ENCODE data around the gene KCNJ2. TPM values are rescaled to one million over a fixed set of nuclear protein-coding genes. Genes with fewer than 3 reads are reported as not detected.

The KCNJ2 gene
- total RNA-seq, 1 experiment from 2014 or later, result not detected

DNA sequence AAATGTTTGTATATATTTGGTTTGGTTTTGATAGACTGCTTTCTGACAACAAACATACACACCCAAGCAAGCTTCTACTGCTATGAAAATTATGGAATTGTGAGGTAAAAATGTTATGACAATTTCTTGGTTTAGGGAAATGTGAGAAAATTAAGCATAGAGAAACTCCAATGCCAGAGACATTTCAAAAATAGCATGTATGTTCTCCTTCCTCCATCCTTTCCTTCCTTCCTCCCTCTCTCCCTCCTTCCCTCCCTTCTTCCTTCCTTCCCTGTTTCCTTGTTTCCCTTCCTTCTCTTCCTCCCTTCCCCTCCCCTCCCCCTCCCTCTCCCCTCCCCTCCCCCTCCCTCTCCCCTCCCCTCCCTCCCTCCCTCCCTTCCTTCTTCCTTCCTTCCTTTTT lies 14.9 kb downstream of the KCNJ2 start (continued):
- TF ChIP-seq, protein P1, sequence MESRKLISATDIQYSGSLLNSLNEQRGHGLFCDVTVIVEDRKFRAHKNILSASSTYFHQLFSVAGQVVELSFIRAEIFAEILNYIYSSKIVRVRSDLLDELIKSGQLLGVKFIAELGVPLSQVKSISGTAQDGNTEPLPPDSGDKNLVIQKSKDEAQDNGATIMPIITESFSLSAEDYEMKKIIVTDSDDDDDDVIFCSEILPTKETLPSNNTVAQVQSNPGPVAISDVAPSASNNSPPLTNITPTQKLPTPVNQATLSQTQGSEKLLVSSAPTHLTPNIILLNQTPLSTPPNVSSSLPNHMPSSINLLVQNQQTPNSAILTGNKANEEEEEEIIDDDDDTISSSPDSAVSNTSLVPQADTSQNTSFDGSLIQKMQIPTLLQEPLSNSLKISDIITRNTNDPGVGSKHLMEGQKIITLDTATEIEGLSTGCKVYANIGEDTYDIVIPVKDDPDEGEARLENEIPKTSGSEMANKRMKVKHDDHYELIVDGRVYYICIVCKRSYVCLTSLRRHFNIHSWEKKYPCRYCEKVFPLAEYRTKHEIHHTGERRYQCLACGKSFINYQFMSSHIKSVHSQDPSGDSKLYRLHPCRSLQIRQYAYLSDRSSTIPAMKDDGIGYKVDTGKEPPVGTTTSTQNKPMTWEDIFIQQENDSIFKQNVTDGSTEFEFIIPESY (IDR thresholded peaks at IDR 0.05; ENCODE audit: extremely low read depth, insufficient replicate concordance, low read length), result no peak
- TF ChIP-seq FOSL1 (IDR thresholded peaks at IDR 0.05; ENCODE audit: low read depth), result no peak
- no peak for TF ChIP-seq EZH2phosphoT487 (IDR thresholded peaks at IDR 0.05; ENCODE audit: borderline replicate concordance)
- TF ChIP-seq POLR2A (IDR thresholded peaks at IDR 0.05; ENCODE audit: borderline replicate concordance, extremely low read depth, insufficient read depth, insufficient read length), result no peak
- TF ChIP-seq EGR1 (IDR thresholded peaks at IDR 0.05; ENCODE audit: low read depth), result no peak
- TF ChIP-seq SP1 (IDR thresholded peaks at IDR 0.05; ENCODE audit: low read depth), result no peak

DNA sequence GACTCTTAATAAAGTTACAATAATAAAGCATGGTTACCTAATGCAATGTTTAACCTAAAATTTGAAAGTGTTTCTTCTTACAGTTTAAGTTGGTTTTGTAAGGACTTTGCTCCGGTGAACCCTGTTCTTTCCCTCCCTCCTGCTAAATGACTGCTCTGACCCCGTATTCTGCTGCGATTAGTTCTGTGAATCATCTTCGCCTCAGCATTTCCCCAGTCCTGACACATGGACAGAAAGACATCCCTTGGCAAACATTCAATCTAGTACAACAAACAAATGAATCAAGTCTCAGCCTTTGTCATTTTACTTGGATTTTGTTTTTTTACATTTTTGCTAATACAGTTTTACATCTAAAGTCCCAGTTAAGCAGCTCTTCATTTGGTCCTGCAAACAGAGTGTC lies 15.4 kb downstream of the KCNJ2 start:
- Histone ChIP-seq H3K79me2 (ENCODE audit: insufficient read depth, low read length) (no peaks in the 10 kb centered on the region), H3K9ac (ENCODE audit: low read length) (no peak overlapping the region), H3K4me2 (ENCODE audit: low read length) (no peak overlapping the region), H4K20me1 (ENCODE audit: insufficient read depth) (no peaks in the 10 kb centered on the region), H3K4me3 (replicated peaks in 1 of 2; ENCODE audit: low read depth in 1 of 2, low read length in 2 of 2) (no peak overlapping the region), H2AFZ (ENCODE audit: low read depth, low read length, poor library complexity, severe bottlenecking) (no peak overlapping the region), H3K9me3 (ENCODE audit: control insufficient read depth in 1 of 2, insufficient read depth in 1 of 2, low read depth in 1 of 2, low read length in 2 of 2) (peaks cover 8% of the 10 kb centered on the region in 2 experiments; a peak in 2 of 4 replicates), H3K36me3 (ENCODE audit: control insufficient read depth in 1 of 2, insufficient read depth in 2 of 2, low read length in 2 of 2) (no peaks in the 10 kb centered on the region), H3K4me1 (ENCODE audit: control insufficient read depth in 1 of 2, insufficient read depth in 2 of 2, low read length in 2 of 2) (no peaks in the 10 kb centered on the region), H3K27me3 (ENCODE audit: insufficient read depth, low read length) (no peaks in the 10 kb centered on the region), H3K9me2 (ENCODE audit: insufficient read depth) (no peaks in the 10 kb centered on the region), H3K27ac (ENCODE audit: low read depth, low read length) (no peak overlapping the region)
- ChIA-PET POLR2A (no interaction called here), CTCF (no interaction called here), RAD21 (ENCODE audit: low non-redundant PET in 1 of 2, low total read pairs in 2 of 2, uncharacterized antibody in 2 of 2, unreplicated experiment in 2 of 2) (no interaction called here)
- intact Hi-C loops (cut with micrococcal nuclease), result no loop called here
- DNase-seq (ENCODE audit: low read depth, low spot score) (no peak), ATAC-seq (no peak)
- BruUV-seq (replicated peaks), result no TSS peak
- TF ChIP-seq ZFX (IDR thresholded peaks at IDR 0.05) (no peak), POLR2AphosphoS5 (IDR thresholded peaks at IDR 0.05; ENCODE audit: low read depth, low read length) (no peak), SRF (IDR thresholded peaks at IDR 0.05; ENCODE audit: low read depth) (no peak), ELF1 (IDR thresholded peaks at IDR 0.05; ENCODE audit: borderline replicate concordance, low read depth) (no peak), YY1 (IDR thresholded peaks at IDR 0.05; ENCODE audit: extremely low read depth, insufficient replicate concordance, low read depth, low read length) (no peak), EZH2phosphoT487 (IDR thresholded peaks at IDR 0.05; ENCODE audit: borderline replicate concordance) (no peak), EZH2 (IDR thresholded peaks at IDR 0.05) (no peak), EGR1 (IDR thresholded peaks at IDR 0.05; ENCODE audit: low read depth) (no peak), TCF7L2 (IDR thresholded peaks at IDR 0.05; ENCODE audit: borderline replicate concordance, extremely low read depth, insufficient read depth, insufficient read length) (no peak), POLR2A (IDR thresholded peaks at IDR 0.05; ENCODE audit: borderline replicate concordance, extremely low read depth, insufficient read depth, insufficient read length) (no peak), SP1 (IDR thresholded peaks at IDR 0.05; ENCODE audit: low read depth) (no peak)
- TF ChIP-seq, protein P2, sequence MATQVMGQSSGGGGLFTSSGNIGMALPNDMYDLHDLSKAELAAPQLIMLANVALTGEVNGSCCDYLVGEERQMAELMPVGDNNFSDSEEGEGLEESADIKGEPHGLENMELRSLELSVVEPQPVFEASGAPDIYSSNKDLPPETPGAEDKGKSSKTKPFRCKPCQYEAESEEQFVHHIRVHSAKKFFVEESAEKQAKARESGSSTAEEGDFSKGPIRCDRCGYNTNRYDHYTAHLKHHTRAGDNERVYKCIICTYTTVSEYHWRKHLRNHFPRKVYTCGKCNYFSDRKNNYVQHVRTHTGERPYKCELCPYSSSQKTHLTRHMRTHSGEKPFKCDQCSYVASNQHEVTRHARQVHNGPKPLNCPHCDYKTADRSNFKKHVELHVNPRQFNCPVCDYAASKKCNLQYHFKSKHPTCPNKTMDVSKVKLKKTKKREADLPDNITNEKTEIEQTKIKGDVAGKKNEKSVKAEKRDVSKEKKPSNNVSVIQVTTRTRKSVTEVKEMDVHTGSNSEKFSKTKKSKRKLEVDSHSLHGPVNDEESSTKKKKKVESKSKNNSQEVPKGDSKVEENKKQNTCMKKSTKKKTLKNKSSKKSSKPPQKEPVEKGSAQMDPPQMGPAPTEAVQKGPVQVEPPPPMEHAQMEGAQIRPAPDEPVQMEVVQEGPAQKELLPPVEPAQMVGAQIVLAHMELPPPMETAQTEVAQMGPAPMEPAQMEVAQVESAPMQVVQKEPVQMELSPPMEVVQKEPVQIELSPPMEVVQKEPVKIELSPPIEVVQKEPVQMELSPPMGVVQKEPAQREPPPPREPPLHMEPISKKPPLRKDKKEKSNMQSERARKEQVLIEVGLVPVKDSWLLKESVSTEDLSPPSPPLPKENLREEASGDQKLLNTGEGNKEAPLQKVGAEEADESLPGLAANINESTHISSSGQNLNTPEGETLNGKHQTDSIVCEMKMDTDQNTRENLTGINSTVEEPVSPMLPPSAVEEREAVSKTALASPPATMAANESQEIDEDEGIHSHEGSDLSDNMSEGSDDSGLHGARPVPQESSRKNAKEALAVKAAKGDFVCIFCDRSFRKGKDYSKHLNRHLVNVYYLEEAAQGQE (IDR thresholded peaks at IDR 0.05; ENCODE audit: low read depth), result no peak
- TF ChIP-seq, protein P3, sequence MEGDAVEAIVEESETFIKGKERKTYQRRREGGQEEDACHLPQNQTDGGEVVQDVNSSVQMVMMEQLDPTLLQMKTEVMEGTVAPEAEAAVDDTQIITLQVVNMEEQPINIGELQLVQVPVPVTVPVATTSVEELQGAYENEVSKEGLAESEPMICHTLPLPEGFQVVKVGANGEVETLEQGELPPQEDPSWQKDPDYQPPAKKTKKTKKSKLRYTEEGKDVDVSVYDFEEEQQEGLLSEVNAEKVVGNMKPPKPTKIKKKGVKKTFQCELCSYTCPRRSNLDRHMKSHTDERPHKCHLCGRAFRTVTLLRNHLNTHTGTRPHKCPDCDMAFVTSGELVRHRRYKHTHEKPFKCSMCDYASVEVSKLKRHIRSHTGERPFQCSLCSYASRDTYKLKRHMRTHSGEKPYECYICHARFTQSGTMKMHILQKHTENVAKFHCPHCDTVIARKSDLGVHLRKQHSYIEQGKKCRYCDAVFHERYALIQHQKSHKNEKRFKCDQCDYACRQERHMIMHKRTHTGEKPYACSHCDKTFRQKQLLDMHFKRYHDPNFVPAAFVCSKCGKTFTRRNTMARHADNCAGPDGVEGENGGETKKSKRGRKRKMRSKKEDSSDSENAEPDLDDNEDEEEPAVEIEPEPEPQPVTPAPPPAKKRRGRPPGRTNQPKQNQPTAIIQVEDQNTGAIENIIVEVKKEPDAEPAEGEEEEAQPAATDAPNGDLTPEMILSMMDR (IDR thresholded peaks at IDR 0.05 in 2 of 3, conservative IDR thresholded peaks at IDR 0.05 in 1 of 3; ENCODE audit: borderline replicate concordance in 1 of 3, insufficient read depth in 1 of 3, low read depth in 2 of 3, low read length in 2 of 3), result no peak
- TF ChIP-seq, protein P4, sequence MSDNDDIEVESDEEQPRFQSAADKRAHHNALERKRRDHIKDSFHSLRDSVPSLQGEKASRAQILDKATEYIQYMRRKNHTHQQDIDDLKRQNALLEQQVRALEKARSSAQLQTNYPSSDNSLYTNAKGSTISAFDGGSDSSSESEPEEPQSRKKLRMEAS (IDR thresholded peaks at IDR 0.05), result no peak

All from HCT116 (cell line).